HG03378 (cell line): ENCODE data around the gene ITGB5.

Source experiments
- ATAC-seq: cut with Tn5 transposase; IDR thresholded peaks from one replicate; pipeline ENCODE4 v1.9.1; 2021; ENCODE audit warnings: mild to moderate bottlenecking, moderate library complexity; ENCODE audit not compliant: unreplicated experiment

Gene ITGB5

GRCh38 chr3:124887177-124887931 is at the start of gene ITGB5:
Gene ITGB5, minus strand, starts transcription at chr3:124887365. Its CDS starts 365 bp downstream, at chr3:124887000.
- no peak for ATAC-seq

GRCh38 chr3:124935794-124936542 is 48.8 kb upstream of the ITGB5 start:
- ATAC-seq = no peak

- ATAC-seq = no peak
Observed at GRCh38 chr3:124935264-124935663, 48.1 kb upstream of the ITGB5 start.

- no peak for ATAC-seq
Observed at GRCh38 chr3:124934577-124934976, 47.4 kb upstream of the ITGB5 start, which contains the start of gene MUC13. Gene MUC13, minus strand, starts transcription at chr3:124934751. Its CDS starts 39 bp downstream, at chr3:124934712.

- ATAC-seq = no peak
Observed at GRCh38 chr3:124928333-124929202, 41.4 kb upstream of the ITGB5 start.

- ATAC-seq = no peak
Observed at GRCh38 chr3:124927574-124928045, 40.4 kb upstream of the ITGB5 start.

GRCh38 chr3:124926426-124927101 is 39.4 kb upstream of the ITGB5 start:
- ATAC-seq = no peak

- no peak for ATAC-seq
Observed at GRCh38 chr3:124924741-124925140, 37.6 kb upstream of the ITGB5 start.

- no peak for ATAC-seq
Observed at GRCh38 chr3:124923833-124924232, 36.7 kb upstream of the ITGB5 start.

- no peak for ATAC-seq
Observed at GRCh38 chr3:124920718-124921117, 33.6 kb upstream of the ITGB5 start.

GRCh38 chr3:124919756-124920155 is 32.6 kb upstream of the ITGB5 start:
- ATAC-seq = no peak

GRCh38 chr3:124918524-124918923 is 31.4 kb upstream of the ITGB5 start:
- no peak for ATAC-seq

GRCh38 chr3:124916837-124917409 is 29.8 kb upstream of the ITGB5 start:
- no peak for ATAC-seq

- no peak for ATAC-seq
Observed at GRCh38 chr3:124915254-124915653, 28.1 kb upstream of the ITGB5 start.

- no peak for ATAC-seq
Observed at GRCh38 chr3:124907957-124908356, 20.8 kb upstream of the ITGB5 start.

GRCh38 chr3:124904835-124905492 is 17.8 kb upstream of the ITGB5 start:
- no peak for ATAC-seq

GRCh38 chr3:124903896-124904834 is 17.0 kb upstream of the ITGB5 start:
- no peak for ATAC-seq

GRCh38 chr3:124896824-124897526 is 9.8 kb upstream of the ITGB5 start:
- ATAC-seq = no peak
